OCI-LY3 (cell line): ENCODE results near the gene MED12L.

ENCODE experiments used
- EZH2phosphoT487 ChIP-seq: fragments of 200-600 bp; shearing (Covaris generic); IDR thresholded peaks from 2 replicates; pipeline ENCODE4 v1.6.1; 2018; ENCODE audit warnings: antibody characterized with exemption, mixed run types, low read depth
- TF ChIP-seq, protein P1 (sequence below): fragments of 200-600, 300-600 bp; sonication (generic); IDR thresholded peaks from 2 replicates; pipeline ENCODE4 v1.5.1; 2014; ENCODE audit warnings: antibody characterized with exemption, low read length, low read depth

DNA sequence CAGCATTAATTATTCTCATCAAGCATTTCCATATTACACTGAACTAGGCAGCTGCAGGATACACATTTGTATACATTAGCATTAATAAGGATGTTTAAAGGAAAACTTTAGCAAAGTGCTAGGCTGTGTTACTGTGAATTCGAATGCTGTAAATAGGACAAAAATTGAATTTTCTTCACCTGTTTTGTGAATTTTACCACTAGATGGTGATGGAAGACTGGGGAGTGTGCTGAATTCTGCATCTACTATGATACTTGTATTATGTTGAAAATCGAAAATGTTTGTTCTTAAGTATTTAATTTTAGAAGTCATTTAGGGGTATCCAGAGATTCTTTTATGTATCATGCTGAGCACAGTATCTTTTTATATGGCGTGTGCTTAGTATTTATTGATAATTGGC, 205.2 kb downstream of the MED12L start:
- TF ChIP-seq, protein P1, sequence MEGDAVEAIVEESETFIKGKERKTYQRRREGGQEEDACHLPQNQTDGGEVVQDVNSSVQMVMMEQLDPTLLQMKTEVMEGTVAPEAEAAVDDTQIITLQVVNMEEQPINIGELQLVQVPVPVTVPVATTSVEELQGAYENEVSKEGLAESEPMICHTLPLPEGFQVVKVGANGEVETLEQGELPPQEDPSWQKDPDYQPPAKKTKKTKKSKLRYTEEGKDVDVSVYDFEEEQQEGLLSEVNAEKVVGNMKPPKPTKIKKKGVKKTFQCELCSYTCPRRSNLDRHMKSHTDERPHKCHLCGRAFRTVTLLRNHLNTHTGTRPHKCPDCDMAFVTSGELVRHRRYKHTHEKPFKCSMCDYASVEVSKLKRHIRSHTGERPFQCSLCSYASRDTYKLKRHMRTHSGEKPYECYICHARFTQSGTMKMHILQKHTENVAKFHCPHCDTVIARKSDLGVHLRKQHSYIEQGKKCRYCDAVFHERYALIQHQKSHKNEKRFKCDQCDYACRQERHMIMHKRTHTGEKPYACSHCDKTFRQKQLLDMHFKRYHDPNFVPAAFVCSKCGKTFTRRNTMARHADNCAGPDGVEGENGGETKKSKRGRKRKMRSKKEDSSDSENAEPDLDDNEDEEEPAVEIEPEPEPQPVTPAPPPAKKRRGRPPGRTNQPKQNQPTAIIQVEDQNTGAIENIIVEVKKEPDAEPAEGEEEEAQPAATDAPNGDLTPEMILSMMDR: peak; percentile 70
- no peak for TF ChIP-seq EZH2phosphoT487
